Adipose tissue (tissue), 3 donors: Measurements from ENCODE around the gene RRP1B. TPM values are rescaled to one million over a fixed set of nuclear protein-coding genes. Genes with fewer than 3 reads are reported as not detected.
"Not testable (repeated sequence)": the region's sequence is repeated elsewhere in the genome, so short reads cannot be mapped to it uniquely, and the experiment has no call there.

Experiments used
- H3K27ac ChIP-seq: one replicate; pipeline ENCODE4 v1.5.1; 2013; ENCODE audit warnings: low read depth, low read length
- WGBS, 3 donors: extraction: QIAGEN DNeasy Blood & Tissue Kit; methylation state at CpG; one replicate each; pipeline ENCODE4 v1.1.7; 2013; 5-methylcytosine and 5-hydroxymethylcytosine counted together
- polyA plus RNA-seq, 3 donors: library from polyadenylated mRNA; stranded (reverse); fragments of 200-250 nt; gene quantifications; one replicate each; pipeline ENCODE4 v1.2.3, GENCODE V29; 2013
- donor health status: healthy with polysubstance abuse.
- donor health status: Bipolar disorder and iron deficiency.
- donor health status: healthy.

The RRP1B gene
- polyA plus RNA-seq, 3 donors, result 7.2 to 16.4 (median 9.7) TPM

DNA sequence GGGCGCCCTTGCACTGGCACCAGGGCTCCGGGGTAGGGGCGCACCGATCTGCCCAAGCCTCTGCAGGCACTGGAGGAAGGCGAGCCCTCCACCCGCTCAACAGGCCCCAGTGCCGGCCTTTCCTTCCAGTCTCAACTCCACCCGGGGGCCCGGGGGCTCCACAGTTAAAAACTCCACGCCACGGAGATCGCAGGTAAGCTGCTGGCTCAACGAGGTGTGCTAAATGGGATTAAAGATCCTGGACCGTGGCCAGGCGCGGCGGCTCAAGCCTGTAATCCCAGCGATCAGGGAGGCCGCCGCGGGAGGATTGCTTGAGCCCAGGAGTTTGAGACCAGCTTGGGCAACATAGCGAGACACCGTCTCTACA is 608 bp upstream of the RRP1B start:
- WGBS, 3 donors, result 88 to 89% (median 89%) methylated on average over 23 of the region's 23 CpGs

DNA sequence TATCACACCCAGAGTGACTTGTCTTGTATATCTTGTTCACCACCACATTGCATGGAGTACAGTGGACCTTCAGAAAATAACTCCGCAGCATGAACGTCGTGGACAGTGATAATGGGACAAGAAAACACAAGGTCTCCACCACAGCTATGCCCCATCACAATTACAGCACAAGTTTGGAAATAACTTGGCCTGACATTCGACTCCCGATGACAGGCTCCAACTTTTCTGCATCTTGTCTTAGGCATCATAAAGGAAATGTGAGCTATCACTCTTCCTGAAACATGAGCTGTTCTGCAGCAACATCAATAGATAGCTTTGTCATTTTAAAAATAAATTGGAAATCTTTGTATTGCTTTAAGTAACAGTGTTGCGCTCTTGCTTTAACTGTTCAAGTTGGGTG is 2.9 kb downstream of the RRP1B start:
- no peak overlapping the region for H3K27ac ChIP-seq
- WGBS, 3 donors, result 69 to 79% (median 71%) methylated on average over 6 of the region's 6 CpGs

More for the DNA sequence above, 608 bp upstream of the RRP1B start:
- H3K27ac ChIP-seq, result no peak overlapping the region

DNA sequence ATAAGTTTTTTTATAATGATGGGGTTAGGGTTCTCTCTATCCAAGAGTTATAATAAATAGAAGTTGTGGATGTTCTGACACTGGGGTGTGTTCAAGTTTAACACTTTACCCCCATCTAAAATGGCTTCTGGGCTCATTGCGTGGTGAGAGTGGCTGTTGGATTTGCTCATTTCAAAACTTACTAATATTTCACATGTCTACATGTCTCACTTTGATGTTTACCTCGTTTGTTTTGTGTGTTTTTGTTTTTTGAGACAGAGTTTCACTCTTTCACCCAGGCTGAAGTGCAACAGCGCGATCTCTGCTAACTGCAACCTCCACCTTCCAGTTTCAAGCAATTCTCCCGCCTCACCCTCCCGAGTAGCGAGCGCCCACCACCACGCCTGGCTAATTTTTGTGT is 3.7 kb downstream of the RRP1B start:
- 91 to 94% (median 94%) methylated on average over 9 of the region's 9 CpGs for WGBS, 3 donors
- H3K27ac ChIP-seq, result no peak overlapping the region

DNA sequence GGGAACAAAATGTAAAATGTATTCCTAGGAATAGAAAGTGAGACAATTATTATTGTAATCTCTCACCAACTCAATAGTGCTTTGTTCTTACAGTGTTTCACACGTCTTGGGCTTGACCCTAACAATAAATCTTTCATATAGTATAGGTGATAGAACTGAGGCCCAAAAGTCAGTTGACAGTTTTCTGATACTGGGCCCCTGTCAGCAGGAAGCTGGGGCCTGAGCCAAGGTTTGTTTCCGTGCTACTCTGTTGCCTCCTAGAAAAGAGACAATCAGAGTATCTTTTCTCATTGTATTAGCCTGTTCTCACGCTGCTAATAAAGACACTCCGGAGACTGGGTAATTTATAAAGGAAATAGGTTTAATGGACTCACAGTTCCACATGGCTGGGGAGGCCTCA is 5.0 kb downstream of the RRP1B start:
- no peak overlapping the region for H3K27ac ChIP-seq
- 30 to 51% (median 32%) methylated on average over 4 of the region's 4 CpGs for WGBS, 3 donors

DNA sequence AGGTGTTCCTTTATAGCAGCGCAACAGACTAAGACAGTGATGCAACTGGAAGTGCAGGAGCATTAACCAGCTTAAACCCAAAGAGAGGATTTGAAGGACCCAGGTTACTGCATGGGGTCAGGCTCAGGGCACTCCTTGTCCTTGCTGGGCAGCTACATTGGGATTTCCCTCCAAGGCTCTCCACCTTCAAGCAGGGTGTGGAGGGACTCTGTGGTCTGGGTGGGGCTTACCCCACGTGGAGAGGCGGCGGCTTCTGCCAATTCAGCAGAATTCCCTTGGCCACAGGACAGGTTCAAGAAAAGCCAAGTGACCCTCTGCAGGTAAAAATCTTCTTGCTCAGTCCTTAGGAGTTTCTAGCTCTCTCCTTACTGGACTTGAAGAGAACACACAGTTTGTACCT is 6.5 kb downstream of the RRP1B start:
- WGBS, 3 donors, result 92 to 96% (median 95%) methylated on average over 4 of the region's 4 CpGs
- H3K27ac ChIP-seq, result no peak overlapping the region

DNA sequence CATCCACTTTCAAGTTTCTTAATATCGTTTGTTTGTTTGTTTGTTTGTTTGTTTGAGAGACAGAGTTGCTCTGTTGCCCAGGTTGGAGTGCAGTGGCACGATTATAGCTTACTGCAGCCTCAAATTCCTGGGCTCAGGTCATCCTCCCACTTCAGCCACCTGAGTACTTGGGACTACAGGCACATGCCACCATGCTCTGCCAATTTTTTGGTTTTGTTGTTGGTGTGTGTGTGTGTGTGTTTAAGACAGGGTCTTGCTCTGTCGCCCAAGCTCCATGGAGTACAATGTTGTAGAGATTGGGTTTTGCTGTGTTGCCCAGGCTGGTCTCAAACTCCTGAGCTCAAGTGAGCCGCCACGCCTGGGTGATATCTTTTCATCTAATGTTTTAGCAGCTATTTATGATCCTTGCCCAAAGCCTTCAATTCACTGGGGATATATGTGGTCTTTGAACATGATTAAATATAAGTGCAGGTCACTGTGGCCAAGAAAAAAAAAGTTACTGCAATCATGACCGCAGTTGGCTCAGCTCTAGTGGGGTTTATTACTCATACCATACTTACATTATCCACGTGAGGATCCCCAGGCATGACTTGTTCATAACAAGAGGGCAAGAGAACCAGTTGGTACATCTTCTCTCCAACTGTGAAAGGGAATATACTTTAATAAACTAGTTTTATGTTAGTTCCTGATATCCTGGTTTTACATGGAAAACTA is 8.0 kb downstream of the RRP1B start:
- 84 to 89% (median 88%) methylated on average over 7 of the region's 7 CpGs for whole genome bisulfite sequencing, 3 donors
- H3K27ac ChIP-seq, result no peak overlapping the region

DNA sequence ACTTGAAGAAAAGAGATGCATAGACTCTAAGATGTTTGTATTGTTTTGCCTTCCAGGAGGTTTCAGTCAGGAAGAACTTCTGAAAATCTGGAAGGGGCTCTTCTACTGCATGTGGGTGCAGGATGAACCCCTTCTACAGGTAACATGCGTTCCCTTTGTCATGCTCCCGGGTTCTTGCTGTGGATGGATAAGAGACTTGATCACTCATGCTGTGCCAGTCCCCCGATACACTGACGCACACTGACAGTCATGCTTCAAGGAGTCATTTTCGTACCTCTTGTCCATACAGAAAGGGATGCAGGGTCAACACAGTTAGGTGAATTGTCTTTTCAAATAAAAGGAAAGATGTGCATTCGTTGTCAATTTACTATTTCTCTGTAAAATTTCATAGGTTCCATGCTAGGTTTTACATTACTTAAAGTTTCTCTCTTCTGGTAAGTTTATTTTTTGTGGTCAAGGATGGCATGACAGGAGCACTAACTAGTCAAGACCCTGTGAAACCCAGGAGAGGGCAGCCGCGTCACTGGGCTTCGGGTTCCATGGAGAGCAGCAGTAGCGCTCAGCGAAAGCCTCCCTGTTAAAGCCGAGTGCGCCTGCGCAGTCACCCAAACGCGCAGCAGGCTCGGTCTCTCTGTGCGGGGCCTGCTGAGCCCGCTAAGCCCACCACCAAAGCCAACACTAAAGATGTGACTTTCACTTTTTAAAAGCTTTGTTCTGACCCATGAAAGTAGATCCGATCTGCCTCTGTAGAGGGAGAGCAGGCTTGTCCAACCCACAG is 10.7 kb downstream of the RRP1B start:
- no peak overlapping the region for H3K27ac ChIP-seq
- 91 to 92% (median 91%) methylated on average over 20 of the region's 20 CpGs for WGBS, 3 donors

DNA sequence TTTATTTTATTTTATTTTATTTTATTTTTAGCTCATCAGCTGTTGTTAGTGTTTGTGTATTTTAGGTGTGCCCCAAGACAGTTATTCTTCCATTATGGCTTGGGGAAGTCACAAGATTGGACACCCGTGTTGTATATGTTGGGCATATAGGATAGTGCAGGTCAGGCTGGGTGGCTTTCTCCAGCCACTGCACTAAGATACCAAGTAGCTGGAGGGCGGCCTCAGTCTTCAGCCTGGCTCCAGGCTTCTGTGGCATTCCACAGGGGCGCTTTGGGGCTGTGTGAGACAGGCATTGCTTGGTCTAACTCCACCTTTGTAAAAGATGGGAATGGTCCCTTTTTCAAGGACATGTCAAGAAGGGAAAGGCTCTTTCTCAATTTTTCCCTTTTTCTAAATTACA is 16.5 kb downstream of the RRP1B start:
- WGBS, 3 donors, result 91 to 94% (median 93%) methylated on average over 3 of the region's 3 CpGs
- H3K27ac ChIP-seq, result no peak overlapping the region

DNA sequence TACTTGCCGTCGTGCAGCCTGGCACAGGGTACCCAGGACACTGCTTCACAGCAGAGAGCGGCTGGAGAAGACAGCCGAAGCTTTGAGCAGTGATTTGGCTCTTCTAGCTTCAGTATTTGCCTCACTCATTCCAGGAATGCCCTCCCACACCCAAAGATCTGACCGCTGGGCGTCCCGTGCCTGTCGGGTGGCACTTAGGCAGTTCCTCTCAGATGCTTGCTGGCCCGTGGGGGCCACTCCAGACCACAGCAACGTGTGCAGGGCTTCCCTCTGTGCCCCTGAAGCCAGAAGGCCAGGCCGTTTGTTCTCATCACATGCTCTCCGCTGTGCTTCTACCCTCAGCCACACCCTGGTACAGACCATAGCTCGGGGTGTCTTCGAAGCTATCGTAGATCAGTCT is 17.0 kb downstream of the RRP1B start:
- 91 to 94% (median 92%) methylated on average over 15 of the region's 15 CpGs for WGBS, 3 donors
- no peak overlapping the region for H3K27ac ChIP-seq

DNA sequence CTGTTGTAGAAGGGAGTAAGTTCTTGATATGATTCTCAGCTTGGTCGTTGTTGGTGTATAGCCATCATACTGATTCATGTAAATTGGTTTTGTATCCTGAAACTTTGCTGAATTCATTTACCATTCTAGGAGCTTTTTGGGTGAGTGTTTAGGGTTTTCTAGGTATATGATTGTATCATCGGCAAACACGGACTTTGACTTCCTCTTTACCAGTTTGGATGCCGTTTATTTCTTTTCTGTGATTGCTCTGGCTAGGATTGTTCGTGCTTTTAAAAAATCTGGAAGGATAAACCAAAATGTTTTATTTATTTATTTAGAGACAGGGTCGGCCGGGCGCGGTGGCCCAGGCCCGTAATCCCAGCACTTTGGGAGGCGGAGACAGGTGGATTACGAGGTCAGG is 20.6 kb downstream of the RRP1B start:
- no peak overlapping the region for H3K27ac ChIP-seq
- 95 to 96% (median 95%) methylated on average over 12 of the region's 12 CpGs for WGBS, 3 donors

DNA sequence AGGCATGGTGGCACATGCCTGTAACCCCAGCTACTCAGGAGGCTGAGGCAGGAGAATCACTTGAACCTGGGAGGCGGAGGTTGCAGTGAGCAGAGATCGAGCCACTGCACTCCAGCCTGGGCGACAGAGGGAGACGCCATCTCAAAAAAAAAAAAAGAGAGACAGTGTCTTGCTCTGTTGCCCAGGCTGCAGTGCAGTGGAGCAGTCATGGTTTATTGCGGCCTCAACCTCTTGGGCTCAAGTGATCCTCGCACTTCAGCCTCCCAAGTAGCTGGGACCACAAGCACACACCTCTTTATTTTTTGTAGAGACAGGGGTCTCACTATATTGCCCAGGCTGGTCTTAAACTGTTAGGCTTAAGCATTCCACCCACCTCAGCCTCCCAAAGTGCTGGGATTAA is 21.1 kb downstream of the RRP1B start:
- H3K27ac ChIP-seq, result not testable (repeated sequence)
- WGBS, 3 donors, result 80 to 98% (median 81%) methylated on average over 6 of the region's 6 CpGs

DNA sequence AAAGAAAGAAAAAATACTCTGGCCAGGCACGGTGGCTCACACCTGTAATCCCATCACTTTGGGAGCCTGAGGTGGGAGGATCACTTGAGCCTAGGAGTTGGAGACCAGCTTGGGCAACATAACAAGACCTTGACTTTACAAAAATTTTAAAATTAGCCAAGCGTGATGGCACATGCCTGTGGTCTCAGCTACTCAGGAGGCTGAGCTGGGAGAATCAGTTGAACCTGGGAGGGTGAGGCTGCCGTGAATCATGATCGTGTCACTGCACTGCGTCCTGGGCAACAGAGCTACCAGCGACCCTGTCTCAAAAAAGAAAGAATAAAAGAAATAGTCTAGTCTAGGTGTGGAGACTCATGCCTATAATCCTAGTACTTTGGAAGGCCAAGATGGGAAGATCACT is 22.3 kb downstream of the RRP1B start:
- no peak overlapping the region for H3K27ac ChIP-seq
- WGBS, 3 donors, result 96 to 98% (median 97%) methylated on average over 6 of the region's 6 CpGs

DNA sequence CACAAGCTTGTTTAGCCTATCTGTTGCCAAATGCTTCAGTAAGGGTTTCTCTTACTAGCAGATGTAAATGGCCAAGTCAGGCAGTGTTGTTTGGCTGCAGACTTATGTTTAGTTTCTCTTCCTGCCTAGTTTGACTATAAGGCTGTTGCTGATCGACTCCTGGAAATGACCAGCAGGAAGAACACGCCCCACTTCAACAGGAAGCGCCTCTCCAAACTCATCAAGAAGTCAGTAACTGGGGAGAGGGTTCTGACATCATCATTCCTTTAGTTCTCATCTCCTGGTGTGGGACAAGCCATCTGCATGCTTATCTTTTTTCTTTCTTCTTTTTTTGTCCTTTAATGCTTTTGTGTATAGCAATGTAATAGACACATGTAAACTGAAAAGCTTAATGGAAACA is 25.1 kb downstream of the RRP1B start:
- no peak overlapping the region for H3K27ac ChIP-seq
- WGBS, 3 donors, result 59 to 86% (median 62%) methylated on average over 3 of the region's 3 CpGs

DNA sequence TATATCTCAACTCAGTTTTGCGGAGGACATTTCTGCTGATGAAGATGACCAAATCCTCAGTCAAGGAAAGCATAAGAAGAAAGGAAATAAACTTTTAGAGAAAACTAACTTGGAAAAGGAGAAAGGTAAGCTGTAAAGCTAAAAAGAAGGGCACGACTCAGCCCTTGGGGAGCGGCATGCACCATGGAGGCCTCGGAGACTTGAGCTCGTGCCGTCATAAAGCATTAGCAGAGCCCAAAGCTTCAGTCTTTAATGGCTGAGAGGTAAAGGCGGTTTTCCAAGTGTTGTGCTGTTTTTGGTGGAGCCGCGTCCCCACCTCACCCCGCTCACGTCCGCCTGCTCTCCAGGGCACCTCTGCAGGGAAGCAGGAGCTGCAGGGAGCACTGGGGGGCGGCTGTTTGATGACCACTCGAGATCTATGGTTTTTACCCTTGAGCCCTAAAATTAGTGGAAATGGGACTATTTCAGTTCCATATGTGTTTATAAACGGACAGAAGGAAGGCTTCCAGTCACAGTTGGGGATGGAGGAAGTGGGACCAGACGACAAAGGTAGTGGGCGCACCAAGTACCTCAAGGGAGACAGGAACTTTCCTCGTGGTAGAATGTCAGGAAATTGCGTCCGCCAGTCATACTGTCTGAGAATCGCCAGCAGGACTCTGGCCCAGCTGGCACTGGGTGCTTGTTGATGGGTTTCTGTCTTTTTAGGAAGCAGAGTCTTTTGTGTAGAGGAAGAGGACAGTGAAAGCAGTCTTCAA is 27.6 kb downstream of the RRP1B start:
- 78 to 88% (median 79%) methylated on average over 21 of the region's 21 CpGs for WGBS, 3 donors
- H3K27ac ChIP-seq, result no peak overlapping the region

DNA sequence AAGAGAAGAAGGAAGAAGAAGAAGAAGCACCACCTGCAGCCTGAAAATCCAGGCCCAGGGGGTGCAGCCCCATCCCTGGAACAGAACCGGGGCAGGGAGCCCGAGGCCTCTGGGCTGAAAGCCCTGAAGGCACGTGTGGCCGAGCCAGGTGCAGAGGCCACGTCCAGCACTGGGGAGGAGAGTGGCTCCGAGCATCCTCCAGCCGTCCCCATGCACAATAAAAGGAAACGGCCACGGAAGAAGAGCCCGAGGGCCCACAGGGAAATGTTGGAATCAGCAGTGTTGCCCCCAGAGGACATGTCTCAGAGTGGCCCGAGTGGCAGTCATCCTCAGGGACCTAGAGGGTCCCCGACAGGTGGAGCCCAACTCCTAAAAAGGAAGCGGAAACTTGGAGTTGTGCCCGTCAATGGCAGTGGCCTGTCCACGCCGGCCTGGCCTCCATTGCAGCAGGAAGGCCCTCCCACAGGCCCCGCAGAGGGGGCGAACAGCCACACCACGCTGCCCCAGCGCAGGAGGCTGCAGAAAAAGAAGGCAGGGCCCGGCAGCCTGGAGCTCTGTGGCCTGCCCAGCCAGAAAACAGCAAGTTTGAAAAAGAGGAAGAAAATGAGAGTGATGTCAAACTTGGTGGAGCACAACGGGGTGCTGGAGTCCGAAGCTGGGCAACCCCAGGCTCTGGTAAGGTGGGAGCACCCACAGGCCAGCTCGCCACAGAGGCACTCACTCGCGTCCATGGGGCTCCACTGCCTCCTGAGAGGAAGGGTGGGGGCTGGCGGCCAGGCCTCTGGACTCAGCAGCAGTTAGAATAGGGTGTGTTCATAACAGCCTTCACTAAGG is 28.4 kb downstream of the RRP1B start:
- WGBS, 3 donors, result 75 to 83% (median 76%) methylated on average over 27 of the region's 27 CpGs
- H3K27ac ChIP-seq, result no peak overlapping the region

DNA sequence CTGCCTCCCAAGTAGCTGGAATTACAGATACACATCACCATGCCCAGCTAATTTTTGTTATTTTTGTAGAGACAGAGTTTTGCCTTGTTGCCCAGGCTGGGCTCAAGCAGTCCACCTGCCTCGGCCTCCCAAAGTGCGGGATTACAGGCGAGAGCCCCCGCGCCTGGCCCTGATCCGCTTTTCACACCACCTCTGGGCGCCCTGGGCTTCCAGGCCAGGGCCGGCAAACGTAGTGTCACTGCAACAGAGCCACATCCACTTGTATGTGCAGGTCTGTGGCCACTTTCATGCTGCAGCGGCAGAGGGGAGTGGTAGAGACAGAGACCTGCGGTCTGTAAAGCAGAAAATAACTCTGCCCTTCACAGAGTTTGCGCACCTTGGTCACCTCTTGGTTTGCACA is 29.5 kb downstream of the RRP1B start:
- WGBS, 3 donors, result 94 to 96% (median 95%) methylated on average over 12 of the region's 12 CpGs
- no peak overlapping the region for H3K27ac ChIP-seq

DNA sequence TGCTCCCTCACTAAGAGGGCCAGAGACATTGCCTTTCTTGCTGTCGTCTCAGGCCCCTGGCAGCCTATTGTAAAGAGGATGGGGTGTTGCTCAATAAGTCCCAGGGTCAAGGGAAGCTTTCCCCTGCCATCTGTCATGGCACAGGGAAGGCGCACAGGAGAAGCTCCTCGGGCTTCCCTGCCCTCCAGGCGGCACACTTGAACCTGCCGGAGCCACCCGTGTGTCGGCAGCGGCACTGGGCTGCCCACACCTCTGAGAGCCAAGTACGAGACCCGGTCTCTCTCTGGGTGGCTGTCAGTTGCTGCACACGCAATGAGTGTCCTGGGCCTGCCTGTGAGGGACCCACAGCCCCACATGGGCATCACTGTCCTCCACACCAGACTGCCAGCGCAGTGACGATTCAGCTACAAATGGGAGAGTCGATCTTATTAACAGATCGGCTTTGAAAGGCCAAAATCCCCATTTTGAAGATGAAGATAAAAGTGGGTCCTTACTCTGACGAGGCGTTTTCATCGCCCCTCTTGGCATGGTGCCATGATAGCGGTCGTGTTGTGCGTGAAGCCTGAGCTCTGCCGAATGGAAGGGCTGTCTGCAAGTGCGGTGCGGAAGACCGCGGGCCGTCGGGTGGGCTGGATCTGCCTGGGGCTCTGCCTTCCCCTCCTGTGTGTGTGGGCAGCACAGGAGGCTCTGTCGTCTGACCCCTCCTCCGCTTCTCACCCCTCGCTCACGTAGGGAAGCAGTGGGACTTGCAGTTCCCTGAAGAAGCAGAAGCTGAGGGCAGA is 30.4 kb downstream of the RRP1B start:
- H3K27ac ChIP-seq, result no peak overlapping the region
- WGBS, 3 donors, result 93 to 96% (median 93%) methylated on average over 30 to 32 of the region's 32 CpGs

DNA sequence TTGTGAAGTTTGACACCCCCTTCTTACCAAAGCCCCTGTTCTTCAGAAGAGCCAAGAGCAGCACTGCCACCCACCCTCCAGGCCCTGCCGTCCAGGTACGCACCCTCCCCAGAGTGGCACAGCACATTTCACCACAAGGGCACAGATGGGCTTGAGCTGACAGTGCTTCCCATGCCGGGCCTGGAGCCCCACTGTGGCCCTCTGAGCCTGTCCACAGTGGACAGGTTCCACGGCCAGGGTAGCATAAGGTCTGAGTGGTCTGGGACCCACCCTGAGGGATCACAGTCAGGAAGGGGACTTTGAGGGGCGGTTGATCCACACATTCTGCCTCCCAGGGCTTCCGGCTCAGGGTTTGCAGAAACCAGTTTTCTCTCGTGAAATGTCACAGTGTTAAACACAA is 31.0 kb downstream of the RRP1B start:
- WGBS, 3 donors, result 90 to 94% (median 94%) methylated on average over 7 of the region's 7 CpGs
- no peak overlapping the region for H3K27ac ChIP-seq
